K562 treated with DMSO at 1 percent for 24 hours (cell line): Measurements from ENCODE around the gene OR5AN1. TPM values are rescaled to one million over a fixed set of nuclear protein-coding genes. Genes with fewer than 3 reads are reported as not detected.

ENCODE experiments used
- total RNA-seq: library from RNA; unstranded; fragments of 300-600 nt; gene quantifications from 2 replicates; pipeline ENCODE4 v1.2.3, GENCODE V29; 2022; ENCODE audit warnings: low read depth; ENCODE audit not compliant: insufficient read depth

Gene OR5AN1, protein sequence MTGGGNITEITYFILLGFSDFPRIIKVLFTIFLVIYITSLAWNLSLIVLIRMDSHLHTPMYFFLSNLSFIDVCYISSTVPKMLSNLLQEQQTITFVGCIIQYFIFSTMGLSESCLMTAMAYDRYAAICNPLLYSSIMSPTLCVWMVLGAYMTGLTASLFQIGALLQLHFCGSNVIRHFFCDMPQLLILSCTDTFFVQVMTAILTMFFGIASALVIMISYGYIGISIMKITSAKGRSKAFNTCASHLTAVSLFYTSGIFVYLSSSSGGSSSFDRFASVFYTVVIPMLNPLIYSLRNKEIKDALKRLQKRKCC
- total RNA-seq = not detected in 2 replicates

GRCh38 chr11:59358595-59358994, at the start of gene OR5AN1:
OR5AN1 (plus strand) TSS chr11:59358895; CDS start chr11:59364459, 5,564 bp downstream.

Other genes with a start within 250 kb of the OR5AN1 start
- gene FAM111A, start 216.0 kb upstream of the OR5AN1 start, total RNA-seq = 24.2 and 36.9 TPM in 2 replicates
- gene DTX4, start 186.8 kb upstream of the OR5AN1 start, total RNA-seq = 0.38 and 0.49 TPM in 2 replicates
- gene MPEG1, start 146.0 kb upstream of the OR5AN1 start, total RNA-seq = not detected in 2 replicates
- gene OR5A2, start 67.5 kb downstream of the OR5AN1 start, total RNA-seq = not detected in 2 replicates
- not detected in 2 replicates for gene OR5A1, start 77.6 kb downstream of the OR5AN1 start, total RNA-seq
- not detected in 2 replicates for gene OR4D6, start 98.1 kb downstream of the OR5AN1 start, total RNA-seq
- gene OR4D10, start 114.4 kb downstream of the OR5AN1 start, total RNA-seq = not detected in 2 replicates
- gene OR4D11, start 144.7 kb downstream of the OR5AN1 start, total RNA-seq = not detected in 2 replicates
- not detected in 2 replicates for gene OR4D9, start 152.6 kb downstream of the OR5AN1 start, total RNA-seq